IMR-90 (cell line): ENCODE data around the gene ARNT2. TPM values are rescaled to one million over a fixed set of nuclear protein-coding genes. Genes with fewer than 3 reads are reported as not detected.

Experiments
- ATAC-seq: fragments of 200-7000 bp; cut with Tn5 transposase; 2 replicates; pipeline ENCODE4 v1.9.1; 2020; ENCODE audit warnings: low read depth, mild to moderate bottlenecking, moderate library complexity
- BruUV-seq: library from RNA; stranded (reverse); fragments of 400-500 nt; replicated peaks from 2 replicates; lab custom pipeline; 2021; lab: Mats Ljungman, UMichigan
- CTCF ChIA-PET: fragments of 300-600 bp; formaldehyde crosslinking; extraction: SDS; loops from one replicate; lab custom pipeline; 2021; ENCODE audit warnings: antibody characterized with exemption; lab: Yijun Ruan, JAX
- POLR2A ChIA-PET: fragments of 300-600 bp; sonication (Branson Sonifier 250); formaldehyde crosslinking; loops from one replicate; lab custom pipeline; 2022; ENCODE audit warnings: antibody characterized with exemption; ENCODE audit not compliant: unreplicated experiment; lab: Charles Lee
- DNase-seq: peaks from one replicate; pipeline ENCODE4 v3.0.0; 2013
- H2AFZ ChIP-seq: replicated peaks from 2 replicates; pipeline ENCODE3; 2013; ENCODE audit warnings: low read length, mild to moderate bottlenecking; ENCODE audit not compliant: poor library complexity
- H2AK5ac ChIP-seq: 2 replicates; pipeline ENCODE4 v1.6.1; 2013; ENCODE audit warnings: low read depth, low read length, inconsistent platforms
- H2AK9ac ChIP-seq: replicated peaks from 2 replicates; pipeline ENCODE3; 2013; ENCODE audit warnings: mild to moderate bottlenecking, low read depth, low read length, moderate library complexity; ENCODE audit not compliant: poor library complexity
- H2BK120ac ChIP-seq: 2 replicates; pipeline ENCODE4 v1.6.1; 2013; ENCODE audit warnings: low read depth, low read length, inconsistent platforms
- H2BK15ac ChIP-seq: 3 replicates; pipeline ENCODE4 v1.6.1; 2013; ENCODE audit warnings: low read depth, low read length, inconsistent platforms
- H2BK20ac ChIP-seq: 2 replicates; pipeline ENCODE4 v1.6.1; 2013; ENCODE audit warnings: low read depth, mild to moderate bottlenecking, inconsistent platforms, low read length, moderate library complexity
- H2BK5ac ChIP-seq: 2 replicates; pipeline ENCODE4 v1.6.1; 2013; ENCODE audit warnings: mild to moderate bottlenecking, low read depth, low read length, inconsistent platforms; ENCODE audit not compliant: poor library complexity, severe bottlenecking
- H3K14ac ChIP-seq: replicated peaks from 2 replicates; pipeline ENCODE4 v1.6.1; 2013; ENCODE audit warnings: low read depth, low read length, inconsistent platforms
- H3K18ac ChIP-seq: 2 replicates; pipeline ENCODE4 v1.6.1; 2013; ENCODE audit warnings: low read depth, low read length, control low read depth
- H3K23ac ChIP-seq: 2 replicates; pipeline ENCODE4 v1.6.1; 2013; ENCODE audit warnings: low read depth, low read length, inconsistent platforms
- H3K27ac ChIP-seq: 2 replicates; pipeline ENCODE4 v1.5.1; 2013; ENCODE audit warnings: mild to moderate bottlenecking, control low read depth, low read length; ENCODE audit not compliant: insufficient read depth
- H3K27me3 ChIP-seq: 2 replicates; pipeline ENCODE4 v1.6.1; 2013; ENCODE audit warnings: low read length; ENCODE audit not compliant: control insufficient read depth, insufficient read depth
- H3K36me3 ChIP-seq: 2 replicates; pipeline ENCODE4 v1.6.1; 2013; ENCODE audit warnings: low read length, mixed read lengths; ENCODE audit not compliant: control insufficient read depth, insufficient read depth
- H3K4ac ChIP-seq: 2 replicates; pipeline ENCODE4 v1.6.1; 2013; ENCODE audit warnings: low read depth, low read length, inconsistent platforms
- H3K4me1 ChIP-seq: 2 replicates; pipeline ENCODE4 v1.6.1; 2013; ENCODE audit warnings: low read length, mixed read lengths; ENCODE audit not compliant: control insufficient read depth, insufficient read depth
- H3K4me2 ChIP-seq: 2 replicates; pipeline ENCODE4 v1.6.1; 2013; ENCODE audit warnings: low read depth, mild to moderate bottlenecking, control low read depth, low read length, moderate library complexity
- H3K4me3 ChIP-seq: 2 replicates; pipeline ENCODE4 v1.5.1; 2013; ENCODE audit warnings: low read depth, mild to moderate bottlenecking, control low read depth, low read length, moderate library complexity; ENCODE audit not compliant: insufficient read depth
- H3K56ac ChIP-seq: 2 replicates; pipeline ENCODE4 v1.6.1; 2013; ENCODE audit warnings: low read length, inconsistent platforms; ENCODE audit not compliant: insufficient read depth; ENCODE audit errors: extremely low read depth
- H3K79me1 ChIP-seq, 2 experiments: 2 replicates each; pipeline ENCODE4 v1.6.1; 2013; ENCODE audit warnings: low read length in 2 of 2, inconsistent platforms in 1 of 2, low read depth in 1 of 2
- H3K9ac ChIP-seq: 2 replicates; pipeline ENCODE4 v1.6.1; 2013; ENCODE audit warnings: low read depth, low read length, control low read depth
- H3K9me1 ChIP-seq: 2 replicates; pipeline ENCODE4 v1.6.1; 2013; ENCODE audit warnings: low read length, inconsistent platforms; ENCODE audit not compliant: insufficient read depth
- H3K9me3 ChIP-seq: 2 replicates; pipeline ENCODE4 v1.6.1; 2013; ENCODE audit warnings: low read length; ENCODE audit not compliant: control insufficient read depth, insufficient read depth
- H4K20me1 ChIP-seq: 2 replicates; pipeline ENCODE4 v1.6.1; 2013; ENCODE audit warnings: low read length, inconsistent platforms; ENCODE audit not compliant: insufficient read depth
- H4K5ac ChIP-seq: 2 replicates; pipeline ENCODE4 v1.6.1; 2013; ENCODE audit warnings: mild to moderate bottlenecking, low read depth, low read length, control low read depth
- H4K8ac ChIP-seq, 2 experiments: 2 replicates each; pipeline ENCODE4 v1.6.1; 2013; ENCODE audit warnings: low read depth in 2 of 2, low read length in 2 of 2, control low read depth in 1 of 2, inconsistent platforms in 1 of 2
- H4K91ac ChIP-seq: 2 replicates; pipeline ENCODE4 v1.6.1; 2013; ENCODE audit warnings: low read depth, low read length, inconsistent platforms; ENCODE audit not compliant: insufficient read depth
- BHLHE40 ChIP-seq: fragments of 150-350 bp; IDR thresholded peaks from 2 replicates; pipeline ENCODE4 v1.6.1; 2016; ENCODE audit warnings: mild to moderate bottlenecking, low read depth, low read length
- CEBPB ChIP-seq: IDR thresholded peaks from 2 replicates; pipeline ENCODE4 v1.6.1; 2012; ENCODE audit warnings: low read depth, low read length, improper control_type of control experiment
- CHD1 ChIP-seq: IDR thresholded peaks from 2 replicates; pipeline ENCODE4 v1.6.1; 2012; ENCODE audit warnings: low read depth, low read length, improper control_type of control experiment
- FOS ChIP-seq: fragments of 150-350 bp; IDR thresholded peaks from 2 replicates; pipeline ENCODE4 v1.6.1; 2016; ENCODE audit warnings: low read depth, low read length
- MAZ ChIP-seq: IDR thresholded peaks from 2 replicates; pipeline ENCODE4 v1.6.1; 2012; ENCODE audit warnings: low read depth, mild to moderate bottlenecking, low read length, improper control_type of control experiment, moderate library complexity, borderline replicate concordance
- NFE2L2 ChIP-seq: fragments of 150-350 bp; IDR thresholded peaks from 2 replicates; pipeline ENCODE4 v1.6.1; 2016; ENCODE audit warnings: low read depth, mild to moderate bottlenecking, low read length
- POLR2A ChIP-seq: IDR thresholded peaks from 2 replicates; pipeline ENCODE4 v1.6.1; 2012; ENCODE audit warnings: mild to moderate bottlenecking, low read depth, low read length
- RAD21 ChIP-seq: IDR thresholded peaks from 2 replicates; pipeline ENCODE4 v1.6.1; 2012; ENCODE audit warnings: low read length, improper control_type of control experiment
- RCOR1 ChIP-seq: IDR thresholded peaks from 2 replicates; pipeline ENCODE4 v1.6.1; 2012; ENCODE audit warnings: mild to moderate bottlenecking, low read length, improper control_type of control experiment; ENCODE audit not compliant: insufficient replicate concordance
- RFX5 ChIP-seq: IDR thresholded peaks from 2 replicates; pipeline ENCODE4 v1.8.0; 2012; ENCODE audit warnings: low read depth, mild to moderate bottlenecking, low read length, moderate library complexity
- WGBS, 2 experiments: methylation state at CpG; one replicate each; pipeline versions ENCODE4 v1.1.5 to v1.1.7; 2013; ENCODE audit warnings: missing lambda C conversion rate in 2 of 2; ENCODE audit not compliant: insufficient read length in 1 of 2; ENCODE audit errors: extremely low coverage in 2 of 2; 5-methylcytosine and 5-hydroxymethylcytosine counted together
- dilution Hi-C: fragments of 300-500 bp; cut with HindIII; formaldehyde crosslinking; loops from one replicate; pipeline ENCODE4 v1.14.3; 2018; ENCODE audit warnings: low sequenced_read_pairs; ENCODE audit not compliant: unreplicated experiment
- in situ Hi-C: fragments of 300-500 bp; cut with MboI; formaldehyde crosslinking; loops from 3 replicates; pipeline ENCODE4 v1.14.3; 2019; ENCODE audit warnings: low sequenced_read_pairs, inconsistent platforms, mixed read lengths
- intact Hi-C: fragments of 100-400 bp; cut with micrococcal nuclease; formaldehyde crosslinking; loops from 2 replicates; pipeline ENCODE4 v1.10.0; 2022
- polyA plus RNA-seq, 3 experiments: library from polyadenylated mRNA; depleted of rRNA; stranded (reverse); fragments of >200 nt; gene quantifications; 2 replicates each; pipeline ENCODE4 v1.2.3, GENCODE V29; 2012; ENCODE audit warnings: low replicate concordance in 1 of 3
- total RNA-seq: library from RNA; depleted of rRNA; stranded (reverse); fragments of >200 nt; gene quantifications from 2 replicates; pipeline ENCODE4 v1.2.3, GENCODE V29; 2012
- TF ChIP-seq, protein P1 (sequence below): fragments of 150-350 bp; IDR thresholded peaks from 2 replicates; pipeline ENCODE4 v1.6.1; 2017; ENCODE audit warnings: mild to moderate bottlenecking, antibody characterized with exemption, low read length, low read depth
- TF ChIP-seq, protein P2 (sequence below): fragments of 150-350 bp; IDR thresholded peaks from 2 replicates; pipeline ENCODE4 v1.6.1; 2016; ENCODE audit warnings: low read depth, mild to moderate bottlenecking, low read length, moderate library complexity, borderline replicate concordance
- TF ChIP-seq, protein P3 (sequence below): conservative IDR thresholded peaks from 2 replicates; pipeline ENCODE4 v1.5.1; 2012; ENCODE audit warnings: mild to moderate bottlenecking, low read depth, low read length, improper control_type of control experiment

Gene ARNT2
- total and polyA plus RNA-seq, 2 of the 4 experiments (the other 2 are of a cell fraction): 18.2 to 19.0 TPM

DNA sequence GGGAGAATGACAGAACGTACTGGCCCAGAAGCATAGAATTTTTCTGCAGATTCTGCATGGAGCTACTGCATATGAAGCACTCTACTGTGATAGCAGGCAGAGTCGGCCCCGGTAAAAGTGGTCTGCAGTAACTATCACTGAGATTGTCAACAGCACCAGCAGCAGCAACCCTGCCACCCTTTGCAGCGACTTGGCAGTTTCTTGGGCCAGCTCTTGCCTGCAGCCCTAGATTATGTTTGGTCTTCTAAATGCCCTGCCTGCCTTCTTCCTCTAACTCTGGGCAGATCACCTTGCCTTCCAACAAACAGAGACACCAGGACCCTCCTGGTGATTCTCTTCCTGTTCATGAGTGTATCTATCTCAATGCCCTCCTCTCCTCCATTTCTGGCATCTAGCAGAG, 161.8 kb downstream of the ARNT2 start (continued):
- no peak for TF ChIP-seq POLR2A

DNA sequence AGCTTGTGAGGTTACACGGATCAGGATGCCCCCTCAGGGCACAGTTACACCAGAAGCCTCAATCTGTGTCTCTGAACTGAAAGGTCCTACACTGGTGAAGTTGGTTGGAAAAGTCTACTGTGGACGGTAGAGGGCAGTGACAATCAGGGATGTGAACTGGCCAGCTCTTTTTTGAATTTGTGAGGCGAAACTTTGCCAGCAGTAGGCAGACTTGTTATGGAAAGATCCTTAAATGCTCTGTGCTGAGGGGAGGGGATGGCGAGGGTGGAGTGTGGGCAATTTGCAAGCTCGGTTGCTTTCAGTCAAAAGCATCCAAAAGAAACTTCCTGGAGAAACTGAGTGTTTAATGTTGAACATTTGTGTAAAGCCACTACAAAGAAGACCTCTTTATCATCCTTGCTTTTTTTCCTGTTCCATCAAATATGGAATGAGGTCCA, 163.6 kb downstream of the ARNT2 start:
- BruUV-seq: no TSS peak
- Histone ChIP-seq H2BK15ac (peak overlapping the region; percentile 83; the same call in 2 of the 3 replicates), H3K27me3 (no peaks in the 10 kb centered on the region), H3K79me1 (peaks cover 8 to 20% of the 10 kb centered on the region in 2 experiments; a peak in 3 of 4 replicates), H3K27ac (peak overlapping the region; percentile 49), H3K18ac (peak overlapping the region; percentile 51), H2BK5ac (peak overlapping the region; percentile 41), H2AFZ (peak overlapping the region; percentile 63), H2BK20ac (peak overlapping the region; percentile 89), H4K8ac (peak overlapping the region; percentile 35 to 89), H4K5ac (peak overlapping the region; percentile 76), H4K91ac (peak overlapping the region; percentile 85), H4K20me1 (no peaks in the 10 kb centered on the region), H3K4ac (peak overlapping the region; percentile 85), H3K14ac (peak overlapping the region; percentile 73), H3K4me3 (no peak overlapping the region), H3K23ac (0 out of 2 replicates have a peak overlapping the region, but pooled peaks have one; percentile 43), H3K4me1 (peaks cover 16% of the 10 kb centered on the region), H3K9ac (peak overlapping the region; percentile 33; the same call in 1 of the 2 replicates), H3K36me3 (peaks cover 29% of the 10 kb centered on the region), H2AK9ac (peak overlapping the region; percentile 26), H2BK120ac (peak overlapping the region; percentile 96), H2AK5ac (peak overlapping the region; percentile 94), H3K4me2 (no peak overlapping the region), H3K56ac (no peak overlapping the region), H3K9me3 (no peaks in the 10 kb centered on the region), H3K9me1 (peaks cover 20% of the 10 kb centered on the region)
- dilution Hi-C loops: no loop called here
- POLR2A ChIA-PET: interaction anchor here (1.0 to 1.3 kb wide), 2 partner anchors 128 to 209 kb away, joined by 3 read pairs; partner anchors contain the start of gene ABHD17C
- ATAC-seq: peak; percentile 95
- intact Hi-C loops: loop anchor here (1.0 to 5.0 kb wide), 4 partner anchors 112 to 405 kb away; partner anchors contain the start of genes ABHD17C and CEMIP
- WGBS, 2 experiments: 10% methylated on average over 1 of the region's 5 CpGs; no CpG with 5 or more reads in 1 of the 2 experiments
- peak; percentile 89 for DNase-seq
- in situ Hi-C loops: loop anchor here (5.0 kb wide), 3 partner anchors 110 to 405 kb away; partner anchors contain the start of gene CEMIP
- CTCF ChIA-PET: interaction anchor here (0.5 to 4.1 kb wide), 23 partner anchors 12 to 423 kb away, joined by 3 to 50 read pairs (median 5); partner anchors contain the start of gene CEMIP
- TF ChIP-seq, protein P1, sequence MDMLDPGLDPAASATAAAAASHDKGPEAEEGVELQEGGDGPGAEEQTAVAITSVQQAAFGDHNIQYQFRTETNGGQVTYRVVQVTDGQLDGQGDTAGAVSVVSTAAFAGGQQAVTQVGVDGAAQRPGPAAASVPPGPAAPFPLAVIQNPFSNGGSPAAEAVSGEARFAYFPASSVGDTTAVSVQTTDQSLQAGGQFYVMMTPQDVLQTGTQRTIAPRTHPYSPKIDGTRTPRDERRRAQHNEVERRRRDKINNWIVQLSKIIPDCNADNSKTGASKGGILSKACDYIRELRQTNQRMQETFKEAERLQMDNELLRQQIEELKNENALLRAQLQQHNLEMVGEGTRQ: no peak
- TF ChIP-seq RCOR1 (no peak), CEBPB (no peak), MAZ (no peak), NFE2L2 (no peak), RFX5 (no peak), BHLHE40 (no peak), RAD21 (peak; percentile 97), CHD1 (no peak), FOS (no peak)
- TF ChIP-seq, protein P2, sequence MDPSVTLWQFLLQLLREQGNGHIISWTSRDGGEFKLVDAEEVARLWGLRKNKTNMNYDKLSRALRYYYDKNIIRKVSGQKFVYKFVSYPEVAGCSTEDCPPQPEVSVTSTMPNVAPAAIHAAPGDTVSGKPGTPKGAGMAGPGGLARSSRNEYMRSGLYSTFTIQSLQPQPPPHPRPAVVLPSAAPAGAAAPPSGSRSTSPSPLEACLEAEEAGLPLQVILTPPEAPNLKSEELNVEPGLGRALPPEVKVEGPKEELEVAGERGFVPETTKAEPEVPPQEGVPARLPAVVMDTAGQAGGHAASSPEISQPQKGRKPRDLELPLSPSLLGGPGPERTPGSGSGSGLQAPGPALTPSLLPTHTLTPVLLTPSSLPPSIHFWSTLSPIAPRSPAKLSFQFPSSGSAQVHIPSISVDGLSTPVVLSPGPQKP: no peak
- TF ChIP-seq, protein P3, sequence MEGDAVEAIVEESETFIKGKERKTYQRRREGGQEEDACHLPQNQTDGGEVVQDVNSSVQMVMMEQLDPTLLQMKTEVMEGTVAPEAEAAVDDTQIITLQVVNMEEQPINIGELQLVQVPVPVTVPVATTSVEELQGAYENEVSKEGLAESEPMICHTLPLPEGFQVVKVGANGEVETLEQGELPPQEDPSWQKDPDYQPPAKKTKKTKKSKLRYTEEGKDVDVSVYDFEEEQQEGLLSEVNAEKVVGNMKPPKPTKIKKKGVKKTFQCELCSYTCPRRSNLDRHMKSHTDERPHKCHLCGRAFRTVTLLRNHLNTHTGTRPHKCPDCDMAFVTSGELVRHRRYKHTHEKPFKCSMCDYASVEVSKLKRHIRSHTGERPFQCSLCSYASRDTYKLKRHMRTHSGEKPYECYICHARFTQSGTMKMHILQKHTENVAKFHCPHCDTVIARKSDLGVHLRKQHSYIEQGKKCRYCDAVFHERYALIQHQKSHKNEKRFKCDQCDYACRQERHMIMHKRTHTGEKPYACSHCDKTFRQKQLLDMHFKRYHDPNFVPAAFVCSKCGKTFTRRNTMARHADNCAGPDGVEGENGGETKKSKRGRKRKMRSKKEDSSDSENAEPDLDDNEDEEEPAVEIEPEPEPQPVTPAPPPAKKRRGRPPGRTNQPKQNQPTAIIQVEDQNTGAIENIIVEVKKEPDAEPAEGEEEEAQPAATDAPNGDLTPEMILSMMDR: peak; percentile 97
